RPMI8226 (cell line): Measurements from ENCODE around the gene PPA1.
"Not testable (repeated sequence)": the region's sequence is repeated elsewhere in the genome, so short reads cannot be mapped to it uniquely, and the experiment has no call there.

Experiments
- DNase-seq: peaks from one replicate; pipeline ENCODE4 v3.0.0-alpha.2; 2015

Gene PPA1

GRCh38 chr10:70254778-70255328 lies 21.6 kb upstream of the PPA1 start:
- DNase-seq = no peak

- no peak for DNase-seq
These were observed 20.9 kb upstream of the PPA1 start for GRCh38 chr10:70253878-70254765.

DNA sequence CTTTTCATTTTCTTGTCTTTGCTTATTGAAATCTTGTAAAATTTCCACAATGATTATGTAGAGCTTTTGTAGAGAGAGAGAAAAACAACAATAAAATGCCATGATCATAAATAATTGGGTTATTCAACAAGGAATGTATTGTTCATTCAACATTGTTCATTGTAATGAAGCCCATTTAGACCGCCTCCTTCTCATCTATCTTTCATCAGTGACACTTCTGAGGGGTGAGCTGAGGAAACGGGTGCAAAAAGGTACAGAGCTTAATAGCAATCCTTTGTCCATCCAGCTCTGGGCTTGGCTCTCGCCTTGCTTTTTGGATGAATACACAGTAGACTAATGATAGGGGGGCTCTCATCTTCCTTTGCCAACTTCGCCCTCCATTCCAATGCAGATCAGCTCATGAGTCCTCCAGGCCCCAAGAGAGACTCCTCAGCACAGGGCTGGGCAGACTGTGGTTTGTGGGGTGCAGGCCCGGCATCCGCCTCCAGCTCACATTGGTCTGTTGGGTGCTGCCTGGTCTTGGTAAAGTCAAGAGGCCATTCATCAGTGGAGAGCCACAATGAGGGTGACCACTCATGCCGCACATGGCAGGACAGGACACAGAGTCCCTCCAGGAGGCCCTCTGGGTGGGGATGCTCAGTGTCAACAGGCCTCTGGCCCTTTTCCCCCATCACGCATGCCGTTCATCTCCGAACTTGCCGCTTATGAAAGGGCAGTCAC lies 17.9 kb upstream of the PPA1 start:
- DNase-seq = no peak

DNA sequence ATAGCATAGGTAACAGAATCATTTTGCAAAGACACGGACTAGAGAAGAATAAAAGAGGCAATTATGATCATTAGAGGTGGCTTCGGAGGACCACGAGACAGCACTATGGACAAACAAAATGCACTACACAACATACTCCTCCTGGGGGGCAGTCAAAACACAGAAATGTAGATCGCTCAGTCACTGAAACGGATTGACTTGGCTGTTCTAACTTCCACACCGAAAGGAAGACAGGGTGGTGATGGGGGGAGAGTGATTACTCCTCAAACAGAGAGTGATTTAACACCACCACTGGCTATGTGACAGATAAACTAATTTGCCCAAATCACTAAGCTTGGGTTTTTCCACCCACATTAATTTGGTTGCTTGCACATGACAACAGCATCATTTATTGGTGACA lies 14.1 kb upstream of the PPA1 start:
- DNase-seq = no peak

DNA sequence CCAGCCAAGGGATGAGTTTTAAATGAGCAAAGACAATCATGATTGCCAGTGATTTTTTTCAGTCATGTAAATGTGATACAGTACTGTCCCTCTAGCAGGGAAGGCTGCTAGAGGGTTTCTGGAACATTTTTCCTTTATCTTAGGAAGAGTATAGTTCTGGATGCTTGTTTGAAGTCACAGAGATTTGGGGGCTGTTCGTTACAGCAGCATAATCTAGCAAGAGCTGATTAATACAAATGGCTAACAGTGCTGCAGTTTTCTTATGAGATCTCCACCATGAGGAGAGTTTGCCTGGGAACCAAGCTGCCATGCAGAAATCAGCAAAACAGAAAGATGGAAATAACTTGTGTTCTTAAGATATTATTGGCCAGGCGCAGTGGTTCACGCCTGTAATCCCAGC lies 7.9 kb upstream of the PPA1 start:
- no peak for DNase-seq

GRCh38 chr10:70239986-70240385 lies 6.8 kb upstream of the PPA1 start:
- DNase-seq = not testable (repeated sequence)

DNA sequence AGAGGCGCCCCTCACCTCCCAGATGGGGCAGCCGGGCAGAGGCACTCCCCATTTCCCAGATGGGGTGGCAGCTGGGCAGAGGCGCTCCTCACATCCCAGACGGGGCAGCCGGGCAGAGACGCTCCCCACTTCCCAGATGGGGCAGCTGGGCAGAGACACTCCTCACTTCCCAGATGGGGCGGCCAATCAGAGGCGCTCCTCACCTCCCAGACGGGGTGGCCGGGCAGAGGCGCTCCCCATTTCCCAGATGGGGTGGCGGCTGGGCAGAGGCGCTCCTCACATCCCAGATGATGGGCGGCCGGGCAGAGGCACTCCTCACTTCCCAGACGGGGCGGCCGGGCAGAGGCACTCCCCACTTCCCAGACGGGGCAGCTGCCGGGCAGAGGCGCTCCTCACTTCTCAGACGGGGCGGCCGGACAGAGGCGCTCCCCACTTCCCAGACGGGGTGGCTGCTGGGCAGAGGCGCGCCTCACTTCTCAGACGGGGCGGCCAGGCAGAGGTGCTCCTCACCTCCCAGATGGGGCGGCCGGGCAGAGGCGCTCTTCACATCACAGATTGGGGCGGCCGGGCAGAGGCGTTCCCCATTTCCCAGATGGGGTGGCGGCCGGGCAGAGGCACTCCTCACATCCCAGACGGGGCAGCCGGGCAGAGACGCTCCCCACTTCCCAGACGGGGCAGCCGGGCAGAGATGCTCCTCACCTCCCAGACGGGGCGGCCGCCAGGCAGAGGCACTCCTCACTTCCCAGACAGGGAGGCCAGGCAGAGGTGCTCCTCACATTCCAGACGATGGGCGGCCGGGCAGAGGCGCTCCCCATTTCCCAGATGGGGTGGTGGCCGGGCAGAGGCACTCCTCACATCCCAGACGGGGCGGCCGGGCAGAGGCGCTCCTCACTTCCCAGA lies 6.1 kb upstream of the PPA1 start:
- DNase-seq = not testable (repeated sequence)

- not testable (repeated sequence) for DNase-seq
These were observed 4.8 kb upstream of the PPA1 start for GRCh38 chr10:70237958-70238536.

DNA sequence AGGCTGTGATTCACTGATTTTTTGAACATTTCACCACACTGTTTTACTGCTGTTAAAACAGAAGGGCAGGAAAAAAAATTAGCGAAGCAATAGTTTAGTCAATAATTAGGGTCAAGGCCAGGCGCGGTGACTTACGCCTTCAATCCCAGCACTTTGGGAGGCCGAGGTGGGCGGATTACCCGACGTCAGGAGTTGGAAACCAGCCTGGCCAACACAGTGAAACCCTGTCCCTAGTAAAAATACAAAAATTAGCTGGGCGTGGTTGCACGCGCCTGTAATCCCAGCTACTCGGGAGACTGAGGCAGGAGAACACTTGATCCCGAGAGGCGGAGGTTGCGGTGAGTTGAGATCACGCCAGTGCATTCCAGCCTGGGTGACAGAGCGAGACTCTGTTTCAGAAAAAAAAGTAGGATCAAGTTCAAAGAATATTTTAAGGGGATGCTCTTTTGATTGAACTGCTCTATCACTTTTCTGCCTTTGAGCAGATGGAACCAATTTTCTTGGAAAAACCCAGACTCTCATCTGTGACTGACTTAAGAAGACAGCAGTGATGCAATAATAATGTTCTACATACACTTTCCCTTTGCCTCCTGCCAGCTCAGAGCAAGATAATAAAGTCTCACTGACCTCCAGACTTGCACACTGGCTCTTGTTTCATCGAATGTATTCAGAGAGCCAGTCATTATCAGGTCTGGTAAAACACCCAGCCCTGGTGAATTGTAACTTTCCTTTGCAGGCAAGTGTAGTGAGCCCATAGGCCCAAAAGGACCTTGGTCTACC lies 1.6 kb upstream of the PPA1 start:
- DNase-seq = no peak

DNA sequence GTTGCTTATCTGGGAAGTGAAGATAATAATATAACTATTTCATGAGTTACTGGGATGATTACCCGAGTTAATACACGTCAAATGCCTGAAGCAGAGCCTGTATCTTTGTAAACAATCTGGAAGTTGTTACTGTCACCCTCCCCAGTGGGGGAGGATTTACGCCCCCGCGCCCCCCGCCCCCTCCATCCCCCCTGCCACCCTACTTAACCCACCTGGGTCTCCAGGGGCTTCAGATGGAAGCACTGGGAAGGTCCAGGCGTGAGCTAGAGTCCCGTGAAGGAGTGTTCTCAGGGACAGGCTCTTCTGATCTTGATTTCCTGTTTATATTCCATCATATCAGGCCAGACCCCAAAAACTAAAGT lies 691 bp upstream of the PPA1 start:
- no peak for DNase-seq

- DNase-seq = no peak
These were observed 445 bp downstream of the PPA1 start for GRCh38 chr10:70232859-70233108.

DNA sequence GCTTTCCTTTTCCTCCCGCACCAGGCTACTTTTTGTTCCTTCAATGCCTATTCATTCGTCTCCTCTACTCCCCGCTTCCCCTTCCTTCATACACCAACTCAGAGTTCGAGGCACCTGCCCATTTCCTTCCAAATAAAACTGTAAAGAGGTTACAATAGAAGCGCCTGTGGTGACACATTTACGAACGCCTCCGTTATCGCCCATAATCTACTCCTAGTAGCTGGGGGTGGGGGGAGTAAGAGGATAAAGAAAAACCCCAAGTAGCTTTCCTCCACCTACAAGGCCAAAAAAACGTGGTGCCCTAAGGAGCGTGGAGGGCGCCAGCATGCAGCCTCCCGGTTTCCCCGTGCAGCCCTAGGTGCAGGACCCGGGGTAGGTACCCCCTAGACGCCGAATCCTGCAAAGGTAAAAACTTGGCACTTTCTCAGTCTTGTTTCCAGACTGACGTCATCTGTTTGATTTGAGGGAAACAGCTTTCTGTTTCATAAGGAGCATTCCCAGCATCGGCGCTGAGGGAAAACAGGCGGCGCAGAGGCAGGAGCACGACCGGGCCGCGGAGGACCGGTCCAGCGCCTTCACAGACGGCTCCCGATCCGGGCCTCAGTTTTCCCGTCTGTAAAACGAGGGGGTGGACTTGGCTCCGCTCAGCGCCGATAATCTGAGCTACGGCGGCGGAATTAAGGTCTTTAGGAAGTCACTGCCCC lies 922 bp downstream of the PPA1 start:
- peak; percentile 33 for DNase-seq

DNA sequence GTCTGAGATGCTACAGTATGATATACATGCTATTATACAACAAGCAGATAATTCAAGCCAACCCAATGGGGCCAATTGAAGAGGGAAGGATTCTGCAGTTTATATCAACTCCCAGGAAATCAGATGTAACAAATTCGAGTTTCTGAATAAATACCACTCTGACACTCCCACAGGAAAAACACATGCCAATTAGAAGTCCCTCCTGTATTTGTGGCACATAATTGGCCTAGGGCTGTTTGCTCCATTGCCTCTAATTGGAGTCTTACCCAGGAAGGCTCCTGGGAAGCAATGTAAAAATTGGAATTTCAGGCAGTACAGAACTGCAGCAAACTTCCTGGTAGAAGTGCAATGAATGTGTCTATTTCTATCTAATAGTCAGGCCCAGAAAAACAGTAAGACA lies 4.7 kb downstream of the PPA1 start:
- DNase-seq = no peak

DNA sequence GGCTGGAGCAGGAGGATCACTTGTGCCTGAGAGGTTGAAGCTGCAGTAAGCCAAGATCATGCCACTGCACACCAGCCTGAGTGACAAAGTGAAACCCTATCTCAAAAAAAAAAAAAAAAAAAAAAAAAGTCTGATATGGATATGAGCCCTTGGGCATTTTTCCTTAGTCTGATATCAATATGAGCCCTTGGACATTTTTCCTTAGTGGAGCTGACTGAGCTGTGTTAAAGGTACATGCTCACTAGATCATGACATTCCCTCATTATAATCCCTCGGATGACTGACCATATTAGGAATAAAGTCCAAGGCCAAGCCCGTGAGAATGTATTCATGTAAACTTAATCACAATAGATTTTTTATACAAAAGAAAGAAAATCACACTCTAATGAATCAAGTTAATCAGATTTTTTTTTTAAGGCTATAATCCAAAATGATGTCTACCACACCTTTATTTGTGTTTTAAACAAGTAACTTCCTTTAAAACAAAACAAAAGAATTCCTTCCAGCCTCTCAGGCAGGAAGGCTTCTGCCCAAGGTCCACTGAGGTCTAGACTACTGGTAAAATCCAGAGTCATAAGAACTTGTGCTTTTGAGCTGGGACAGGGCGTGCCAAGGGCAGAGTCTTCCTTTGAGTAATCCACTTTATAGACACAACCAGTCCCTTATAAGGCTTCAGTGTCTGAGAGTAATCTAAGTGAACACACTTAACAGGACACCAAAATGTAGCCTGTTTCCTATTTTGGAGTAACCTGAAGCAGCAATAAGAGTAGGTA lies 5.5 kb downstream of the PPA1 start:
- DNase-seq = no peak

- DNase-seq = no peak
These were observed 9.5 kb downstream of the PPA1 start for GRCh38 chr10:70223728-70224127.

DNA sequence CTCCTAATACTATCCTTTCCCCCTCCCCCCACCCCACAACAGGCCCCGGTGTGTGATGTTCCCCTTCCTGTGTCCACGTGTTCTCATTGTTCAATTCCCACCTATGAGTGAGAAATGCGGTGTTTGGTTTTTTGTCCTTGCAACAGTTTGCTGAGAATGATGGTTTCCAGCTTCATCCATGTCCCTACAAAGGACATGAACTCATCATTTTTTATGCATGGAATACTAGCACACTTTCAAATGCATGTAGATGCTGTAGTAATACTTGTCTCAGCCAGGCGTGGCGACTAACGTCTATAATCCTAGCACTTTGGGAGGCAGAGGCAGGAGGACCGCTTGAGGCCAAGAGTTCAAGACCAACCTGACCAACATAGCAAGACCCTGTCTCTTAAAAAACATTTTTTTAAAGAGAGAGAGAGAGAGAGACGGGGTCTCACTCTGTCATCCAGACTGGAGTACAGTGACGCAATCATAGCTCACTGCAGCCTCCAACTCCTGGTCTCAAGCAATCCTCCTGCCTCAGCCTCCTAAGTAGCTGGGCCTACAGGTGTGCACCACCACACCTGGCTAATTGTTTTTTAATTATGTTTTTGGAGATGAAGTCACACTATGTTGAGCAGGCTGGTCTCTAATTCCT lies 10.3 kb downstream of the PPA1 start:
- DNase-seq = not testable (repeated sequence)

GRCh38 chr10:70222340-70222794 lies 10.9 kb downstream of the PPA1 start:
- DNase-seq = no peak

DNA sequence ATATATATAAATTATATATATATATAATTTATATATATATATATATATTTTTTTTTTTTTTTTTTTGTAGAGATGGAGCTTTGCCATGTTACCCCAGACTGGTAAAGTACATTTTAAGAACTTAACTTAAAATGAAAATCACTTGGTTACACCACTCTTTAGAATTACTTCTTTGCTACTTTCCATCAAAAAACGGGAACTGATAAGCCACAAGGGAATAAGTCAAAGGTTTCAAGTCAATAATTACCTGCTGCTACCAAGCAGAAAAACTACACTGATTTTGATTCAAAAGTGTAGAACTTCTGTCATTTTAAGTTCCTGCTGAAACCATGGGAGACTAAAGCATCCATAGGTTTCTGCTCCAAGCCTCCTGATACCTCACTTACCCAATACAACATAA lies 12.2 kb downstream of the PPA1 start:
- DNase-seq = no peak

DNA sequence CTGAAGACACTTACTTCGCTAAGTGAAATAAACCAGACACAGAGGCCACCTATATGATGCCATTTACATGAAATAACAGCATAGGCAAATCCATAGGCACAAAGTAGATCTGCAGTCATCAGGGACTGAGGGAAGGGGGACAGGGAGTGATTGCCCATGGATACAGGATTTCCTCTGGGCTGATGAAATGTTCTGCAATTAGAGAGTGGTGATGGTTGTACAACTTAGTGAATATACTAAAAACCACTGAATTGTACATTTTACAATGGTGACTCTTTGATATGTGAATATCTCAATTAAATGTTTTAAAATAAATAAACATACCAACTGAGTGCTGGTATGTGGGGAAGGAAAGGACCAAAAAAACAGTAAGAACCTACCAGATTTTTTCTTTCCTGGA lies 20.4 kb downstream of the PPA1 start:
- no peak for DNase-seq

- no peak for DNase-seq
These were observed 21.0 kb downstream of the PPA1 start for GRCh38 chr10:70212277-70212676.
